ENCODE measurements around the gene TMEM250.

GRCh38 chr9:136152931-136153330 lies 34.3 kb upstream of the TMEM250 start:
- TF ChIP-seq, protein P1, sequence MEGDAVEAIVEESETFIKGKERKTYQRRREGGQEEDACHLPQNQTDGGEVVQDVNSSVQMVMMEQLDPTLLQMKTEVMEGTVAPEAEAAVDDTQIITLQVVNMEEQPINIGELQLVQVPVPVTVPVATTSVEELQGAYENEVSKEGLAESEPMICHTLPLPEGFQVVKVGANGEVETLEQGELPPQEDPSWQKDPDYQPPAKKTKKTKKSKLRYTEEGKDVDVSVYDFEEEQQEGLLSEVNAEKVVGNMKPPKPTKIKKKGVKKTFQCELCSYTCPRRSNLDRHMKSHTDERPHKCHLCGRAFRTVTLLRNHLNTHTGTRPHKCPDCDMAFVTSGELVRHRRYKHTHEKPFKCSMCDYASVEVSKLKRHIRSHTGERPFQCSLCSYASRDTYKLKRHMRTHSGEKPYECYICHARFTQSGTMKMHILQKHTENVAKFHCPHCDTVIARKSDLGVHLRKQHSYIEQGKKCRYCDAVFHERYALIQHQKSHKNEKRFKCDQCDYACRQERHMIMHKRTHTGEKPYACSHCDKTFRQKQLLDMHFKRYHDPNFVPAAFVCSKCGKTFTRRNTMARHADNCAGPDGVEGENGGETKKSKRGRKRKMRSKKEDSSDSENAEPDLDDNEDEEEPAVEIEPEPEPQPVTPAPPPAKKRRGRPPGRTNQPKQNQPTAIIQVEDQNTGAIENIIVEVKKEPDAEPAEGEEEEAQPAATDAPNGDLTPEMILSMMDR (IDR thresholded peaks at IDR 0.05): no peak
- no peak for TF ChIP-seq POLR2A (IDR thresholded peaks at IDR 0.05)
